IPS-11a (cell line): ENCODE measurements around the gene HOXA9.

ENCODE experiments used
- H3K4me3 ChIP-seq: one replicate; pipeline ENCODE4 v1.5.1; 2013; ENCODE audit warnings: low read depth, low read length, control low read depth

Gene HOXA9

DNA sequence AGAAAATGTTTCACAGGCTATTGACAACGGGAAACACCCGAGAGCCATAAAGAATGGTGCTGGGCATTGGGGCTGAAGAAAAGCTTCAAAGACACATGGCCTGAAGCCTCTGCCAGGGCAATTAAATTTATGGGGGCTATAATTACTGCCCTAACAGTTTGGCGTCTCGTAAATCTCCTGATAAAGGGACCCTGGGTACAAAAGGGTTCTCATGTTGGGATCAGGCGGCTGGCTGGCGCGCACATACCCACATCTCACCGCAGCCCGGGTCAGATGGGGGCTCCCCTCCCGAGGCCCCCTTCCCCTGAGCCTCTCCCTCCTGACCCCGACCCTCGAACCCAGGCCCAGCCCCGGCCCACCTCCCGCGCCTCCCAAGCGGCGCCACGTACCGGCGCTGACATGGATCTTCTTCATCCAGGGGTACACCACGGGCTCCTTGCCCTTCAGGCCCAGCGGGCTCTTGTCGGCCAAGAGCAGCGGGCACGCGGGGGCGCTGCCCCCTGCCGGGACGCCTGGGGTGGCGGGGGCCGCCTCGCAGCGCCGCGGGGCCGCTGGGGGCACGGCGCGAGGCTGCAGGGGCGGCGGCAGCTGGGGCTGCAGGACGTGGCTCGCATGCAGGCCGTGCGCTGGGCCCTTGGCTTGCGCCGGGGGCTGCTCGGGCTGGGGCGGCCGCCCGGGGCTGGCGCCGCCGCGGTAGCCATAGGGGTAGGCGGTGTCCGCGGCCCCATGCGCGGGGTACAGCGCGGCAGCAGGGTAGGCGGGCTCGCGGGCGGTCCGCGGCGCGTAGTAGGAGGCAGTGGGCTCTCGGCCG, 35.4 kb downstream of the HOXA9 start:
- no peak overlapping the region for H3K4me3 ChIP-seq

DNA sequence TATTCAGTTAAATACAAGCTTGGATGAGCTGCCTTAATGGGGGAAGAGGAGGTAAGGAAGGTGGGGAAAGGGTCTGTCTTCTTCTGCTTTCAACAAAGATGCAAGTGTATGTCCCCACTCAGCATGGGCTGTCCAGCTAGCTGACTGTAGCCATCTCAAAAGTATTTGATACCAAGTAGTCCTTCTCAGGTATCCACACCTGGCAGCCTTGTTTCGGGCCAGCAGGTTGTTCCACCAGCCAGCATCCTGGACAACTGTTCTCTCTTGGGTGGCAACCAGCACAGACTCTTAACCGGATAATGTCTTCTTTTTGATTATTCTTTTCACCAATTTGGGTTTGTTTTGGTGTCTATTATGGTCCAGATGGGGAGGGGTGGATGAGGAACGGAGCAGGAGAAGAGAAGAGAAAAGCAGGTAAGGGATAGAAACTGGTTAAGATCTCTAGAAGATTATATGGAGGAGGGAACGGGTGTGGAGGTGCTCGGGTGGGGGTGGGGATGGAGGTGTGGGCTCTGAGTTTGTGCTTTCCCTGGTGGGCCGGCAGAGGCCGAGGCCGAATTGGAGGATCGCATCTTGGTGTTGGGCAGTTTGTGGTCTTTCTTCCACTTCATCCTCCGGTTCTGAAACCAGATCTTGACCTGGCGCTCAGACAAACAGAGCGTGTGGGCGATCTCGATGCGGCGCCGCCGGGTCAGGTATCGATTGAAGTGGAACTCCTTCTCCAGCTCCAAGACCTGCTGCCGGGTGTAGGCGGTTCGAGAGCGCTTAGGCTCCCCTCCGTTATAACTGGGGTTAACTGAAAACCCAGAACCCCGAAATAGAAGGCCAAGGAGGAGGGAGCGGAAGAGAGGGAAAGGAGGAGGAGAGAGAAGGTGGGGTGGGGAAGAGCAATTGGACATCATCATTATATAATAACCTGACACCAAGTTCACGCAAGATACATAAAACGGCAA, 36.3 kb downstream of the HOXA9 start:
- no peak overlapping the region for H3K4me3 ChIP-seq

DNA sequence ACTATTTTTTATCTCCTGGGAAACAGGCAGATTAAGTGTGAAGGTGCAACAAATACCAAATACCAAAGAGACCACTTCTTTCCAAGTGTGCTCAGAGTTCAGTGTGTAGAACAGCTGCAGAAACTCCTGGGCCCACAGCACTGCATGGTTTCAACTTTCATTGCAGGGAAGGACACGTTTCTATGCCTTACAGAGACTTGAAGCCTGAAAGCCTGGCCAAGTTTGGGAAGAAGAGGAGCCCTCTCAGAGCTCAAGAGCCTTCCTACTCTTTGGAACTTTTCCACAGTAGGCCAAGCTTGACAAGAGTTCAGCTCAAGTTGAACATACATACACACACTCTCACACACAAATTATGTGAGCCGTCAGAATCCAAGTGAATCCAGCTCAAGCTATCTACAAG, 37.3 kb downstream of the HOXA9 start:
- H3K4me3 ChIP-seq, result no peak overlapping the region

DNA sequence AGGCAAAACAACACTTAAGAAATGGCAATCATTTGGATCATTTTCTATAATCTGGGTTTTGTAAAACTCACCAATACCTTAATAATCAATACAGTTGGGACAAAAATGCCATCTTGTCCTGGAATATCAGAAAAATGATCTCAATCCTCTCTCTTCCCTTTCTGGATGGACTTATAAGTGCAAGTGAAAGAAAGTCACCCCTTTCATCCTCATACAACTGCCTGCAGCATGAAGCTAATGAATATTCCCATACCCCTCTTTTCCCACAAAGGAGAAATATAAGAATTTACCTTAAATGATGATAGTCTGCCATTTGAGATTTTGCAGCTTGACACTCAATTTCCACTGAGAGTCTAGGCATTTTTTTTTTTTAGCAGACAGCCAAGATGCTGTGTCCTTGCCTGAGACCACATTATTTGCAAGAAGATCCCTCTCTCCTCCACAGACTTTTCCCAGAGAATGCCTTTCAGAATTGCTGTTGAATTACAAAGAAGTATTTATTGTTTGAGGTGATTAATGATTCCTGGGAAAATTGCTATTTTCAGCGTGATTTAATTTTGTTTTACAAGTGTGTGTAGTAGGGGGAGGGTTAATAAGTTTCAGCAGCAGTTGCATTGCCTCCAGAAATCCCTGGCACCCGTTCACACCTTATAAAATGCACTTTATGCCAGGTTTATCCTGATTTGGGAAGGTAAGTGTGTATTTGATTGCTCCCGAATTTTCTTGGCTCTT, 38.6 kb downstream of the HOXA9 start:
- H3K4me3 ChIP-seq, result no peak overlapping the region

DNA sequence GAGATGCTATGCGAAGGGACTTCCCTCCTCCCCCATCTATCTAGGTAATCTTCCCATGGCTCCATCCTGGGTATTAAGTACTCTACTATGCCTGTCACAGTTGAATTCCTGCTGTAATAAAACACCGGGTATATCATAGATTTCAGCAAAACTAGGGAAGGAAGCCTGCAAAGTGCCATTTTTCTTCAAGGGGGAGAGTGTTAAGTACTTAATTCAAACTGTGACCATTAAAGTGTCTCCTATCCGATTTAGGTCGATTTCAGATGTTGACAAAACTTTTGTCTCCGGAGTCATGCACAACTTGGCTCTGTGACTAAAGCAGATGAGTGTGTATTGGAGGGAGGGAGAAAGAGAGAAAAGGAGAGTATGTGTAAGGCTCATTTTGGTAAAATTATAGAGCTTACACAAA, 39.3 kb downstream of the HOXA9 start:
- H3K4me3 ChIP-seq, result no peak overlapping the region

DNA sequence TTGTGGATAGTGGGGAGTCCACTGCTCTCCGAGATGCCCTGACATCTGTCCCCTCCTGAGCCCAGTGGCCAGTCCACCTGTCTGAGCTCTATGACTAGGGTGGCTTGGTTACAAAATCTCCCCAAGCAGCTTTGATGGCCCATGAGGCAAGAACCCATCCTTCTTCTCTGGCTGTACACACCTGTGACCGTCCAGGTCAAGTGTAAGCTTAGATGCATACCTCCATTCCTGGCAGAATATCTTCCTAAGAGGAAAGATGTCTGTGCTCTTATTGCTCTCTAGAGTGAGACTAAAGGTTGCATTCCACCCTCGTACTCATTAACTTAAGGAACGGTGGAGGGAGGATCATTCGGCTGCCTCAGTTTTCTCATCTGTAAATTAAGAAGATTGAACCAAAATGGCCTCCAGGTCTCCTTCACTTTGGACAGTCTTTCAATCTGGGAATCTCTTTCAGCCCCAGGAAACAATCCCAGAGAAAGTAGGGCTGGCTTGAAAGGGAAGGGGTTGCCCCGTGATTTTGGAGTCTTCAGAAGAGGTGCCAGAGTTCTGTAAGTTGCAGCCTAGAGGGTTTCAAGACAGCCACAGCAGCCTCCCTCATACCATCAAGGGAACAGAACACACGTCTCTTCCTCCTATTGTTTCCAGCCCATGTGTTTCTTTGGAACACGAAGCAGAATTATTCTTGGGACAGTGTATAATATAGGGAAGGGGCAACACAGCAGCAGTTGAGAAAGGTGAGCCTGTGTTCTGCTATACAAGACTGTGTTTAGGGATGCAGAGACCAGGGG, 40.2 kb downstream of the HOXA9 start:
- no peak overlapping the region for H3K4me3 ChIP-seq

DNA sequence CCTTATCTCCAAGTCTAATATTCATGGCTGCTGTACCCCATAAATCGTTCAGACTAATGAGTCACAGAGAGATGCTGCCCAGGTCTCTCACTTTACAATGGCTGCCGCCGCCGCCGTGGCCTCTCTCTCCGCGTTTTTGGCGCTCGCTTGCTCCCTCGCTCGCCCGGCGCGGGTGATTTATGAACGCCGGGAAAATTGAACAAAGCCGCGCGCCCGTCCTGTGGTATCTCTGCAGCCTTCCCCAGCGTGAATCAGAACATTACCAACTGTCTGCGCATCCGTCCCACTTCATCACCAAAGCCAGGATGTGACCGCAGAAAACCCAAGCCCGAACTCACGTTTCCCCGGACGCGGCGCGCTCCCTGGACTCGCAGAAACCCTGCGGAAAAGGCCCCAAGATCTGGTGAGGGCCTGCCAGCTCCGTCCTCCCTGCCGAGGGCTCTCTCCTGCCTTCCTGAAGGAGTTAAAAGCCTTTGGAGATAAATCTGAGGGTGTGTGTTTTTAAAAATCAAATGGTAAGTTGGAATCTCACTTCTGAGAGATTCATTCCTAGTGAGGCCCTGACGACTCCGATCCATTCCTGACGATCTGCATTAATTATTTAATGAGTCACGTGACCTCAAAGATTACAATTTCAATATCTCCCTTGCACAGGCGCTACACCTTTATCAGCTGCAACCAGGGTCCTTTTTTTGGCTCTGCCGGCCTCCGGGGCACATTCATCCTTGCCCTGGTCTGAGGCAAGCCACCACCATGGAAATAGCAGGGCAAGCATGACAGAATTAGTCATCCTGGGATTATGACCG, 41.0 kb downstream of the HOXA9 start:
- H3K4me3 ChIP-seq, result no peak overlapping the region

DNA sequence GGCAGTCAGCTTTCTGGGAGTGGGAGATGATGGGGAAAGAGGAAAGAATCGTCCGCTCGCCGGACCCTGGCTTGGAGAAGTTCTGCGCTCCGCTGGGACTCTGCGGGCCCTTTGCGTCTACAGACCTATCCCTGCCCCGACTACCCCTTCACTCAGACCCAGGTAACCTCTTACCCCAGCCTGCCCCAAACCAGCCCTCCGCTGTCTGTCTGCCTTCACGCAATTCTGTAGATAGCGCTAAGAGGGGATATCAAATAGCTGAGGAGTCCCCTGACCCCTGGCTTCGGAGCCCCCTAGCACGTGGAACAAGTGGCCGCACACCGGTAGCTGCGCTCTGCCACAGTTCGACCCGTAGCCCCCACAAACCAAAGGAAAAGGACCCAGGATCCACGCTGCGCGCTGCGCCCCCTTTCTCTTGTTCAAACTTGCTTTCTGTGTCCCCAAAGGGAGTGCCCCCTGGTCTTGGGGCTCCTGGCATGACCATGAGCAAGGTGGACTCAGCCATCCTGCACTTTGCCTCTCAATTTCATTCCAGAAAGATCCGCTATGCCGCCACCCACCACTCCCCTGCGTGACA, 41.8 kb downstream of the HOXA9 start:
- H3K4me3 ChIP-seq, result no peak overlapping the region

DNA sequence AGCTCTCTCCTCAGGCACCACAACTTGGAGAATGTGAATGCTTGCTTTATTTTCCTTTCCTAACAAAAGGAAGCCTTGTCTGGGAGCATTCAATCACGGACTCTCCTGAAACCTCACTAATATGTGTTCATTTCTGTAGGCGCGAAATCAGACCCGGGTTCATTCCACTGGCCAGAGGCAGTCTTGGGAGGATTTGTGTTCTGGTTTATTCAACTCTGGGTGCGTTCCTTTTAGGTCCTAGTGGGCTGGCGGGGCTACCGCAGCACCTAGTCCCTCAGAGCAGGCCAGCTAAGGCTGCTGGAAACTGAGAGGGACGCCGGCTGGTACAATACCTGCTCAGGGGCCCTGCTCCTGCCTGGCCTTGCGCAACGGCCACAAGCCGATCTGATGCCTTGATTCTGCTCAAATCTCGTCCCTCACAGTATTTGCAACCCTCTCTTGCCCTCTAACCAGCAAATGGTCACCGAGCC, 42.3 kb downstream of the HOXA9 start:
- H3K4me3 ChIP-seq, result no peak overlapping the region

DNA sequence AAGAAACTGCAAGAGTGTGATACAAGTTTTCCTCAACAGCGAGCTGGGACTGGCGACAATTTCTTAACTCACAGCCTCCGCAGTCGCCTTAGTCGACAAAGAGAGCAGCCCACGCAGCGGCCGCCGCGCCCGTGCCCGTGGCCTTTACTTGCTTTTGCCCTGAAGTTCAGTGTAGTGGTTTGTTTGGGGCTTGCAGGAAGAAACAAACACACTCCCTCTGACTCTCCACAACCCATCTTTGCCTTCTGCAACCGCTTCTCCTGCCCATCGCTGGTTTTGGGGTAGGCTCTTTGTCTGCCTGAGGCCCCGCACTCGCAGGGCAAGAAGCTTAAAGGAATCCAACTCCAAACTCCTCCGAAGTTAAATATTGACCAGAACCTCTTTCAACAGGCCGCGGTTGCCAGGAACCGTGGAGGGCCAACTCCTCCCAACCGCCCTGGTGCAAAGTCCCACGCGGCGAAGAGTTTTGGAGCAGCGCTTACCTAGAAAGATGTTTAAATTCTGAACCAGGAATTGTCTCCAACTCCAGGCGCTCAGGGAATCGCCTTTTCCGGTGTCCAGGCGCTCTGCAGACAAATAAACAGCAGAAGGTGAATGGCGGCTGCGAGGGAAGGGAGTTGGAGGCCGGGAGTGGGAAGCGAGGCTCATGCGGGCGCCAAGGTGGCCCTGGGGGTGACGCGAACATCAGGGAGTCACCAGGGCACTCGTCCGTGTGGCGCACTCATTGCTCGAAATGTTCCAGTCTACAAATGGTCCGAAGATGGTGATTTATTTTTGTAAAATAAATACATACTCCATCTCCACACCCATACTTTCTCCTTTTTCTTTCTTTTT, 43.0 kb downstream of the HOXA9 start:
- no peak overlapping the region for H3K4me3 ChIP-seq

DNA sequence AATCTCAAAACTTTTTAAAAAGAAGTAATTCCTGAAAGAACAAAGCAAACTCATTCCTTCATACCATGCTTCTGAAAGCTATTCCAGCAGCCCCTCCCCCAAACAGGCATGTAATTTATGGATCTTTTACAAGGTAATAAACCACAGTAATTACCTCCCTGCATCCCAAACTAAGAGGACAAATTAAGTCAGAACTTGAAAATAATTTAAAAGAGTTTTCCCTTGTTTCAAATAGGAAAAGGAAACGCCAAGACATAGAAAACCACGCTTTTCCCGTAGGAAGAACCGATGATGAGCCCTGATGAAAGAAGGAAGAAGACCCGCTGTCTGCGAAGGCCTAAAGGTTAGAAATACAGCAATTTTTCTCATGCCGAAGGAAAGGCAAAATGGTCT, 43.7 kb downstream of the HOXA9 start:
- no peak overlapping the region for H3K4me3 ChIP-seq

DNA sequence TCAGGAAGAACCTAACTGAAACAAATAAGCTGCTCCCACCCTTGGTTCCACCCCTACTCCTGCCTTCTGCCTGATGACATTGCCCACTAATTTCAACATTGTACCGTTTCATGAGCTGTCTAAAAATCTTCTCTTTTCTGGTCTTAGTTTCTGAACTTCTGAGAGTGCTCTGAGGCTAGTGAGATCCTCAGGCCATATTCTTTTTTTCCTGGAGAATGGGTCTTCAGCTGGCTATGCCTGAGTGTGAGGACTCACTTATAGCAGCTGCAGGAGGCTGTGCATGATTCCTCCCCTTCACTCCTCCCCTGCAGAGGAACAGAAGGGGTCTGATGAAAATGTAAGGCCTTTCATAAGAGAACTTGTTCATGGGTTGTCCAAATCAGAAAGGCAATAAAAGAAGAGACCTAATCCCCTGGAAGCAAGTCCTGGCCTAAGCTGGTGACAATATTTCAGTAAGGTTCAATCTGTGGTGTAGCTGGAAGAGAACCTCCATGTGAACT, 45.9 kb downstream of the HOXA9 start:
- H3K4me3 ChIP-seq, result no peak overlapping the region

DNA sequence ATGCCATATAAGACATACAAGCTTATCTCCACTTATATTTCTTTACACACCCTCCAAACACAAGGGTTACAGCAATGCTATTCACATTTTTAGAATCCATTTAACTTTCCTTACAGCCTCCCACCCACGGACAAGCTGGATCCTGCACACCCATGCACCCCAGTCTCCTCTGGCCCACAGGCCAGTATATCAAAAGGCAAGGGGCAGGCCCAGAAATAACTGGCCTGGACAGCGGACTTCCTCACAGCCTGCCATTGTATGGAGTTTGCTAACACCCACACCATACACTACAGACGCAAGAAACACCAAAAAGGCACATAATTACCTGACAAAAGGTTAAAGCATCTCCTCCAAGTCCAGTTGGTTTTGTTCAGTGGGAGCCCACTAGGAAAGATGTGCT, 46.8 kb downstream of the HOXA9 start:
- H3K4me3 ChIP-seq, result no peak overlapping the region

DNA sequence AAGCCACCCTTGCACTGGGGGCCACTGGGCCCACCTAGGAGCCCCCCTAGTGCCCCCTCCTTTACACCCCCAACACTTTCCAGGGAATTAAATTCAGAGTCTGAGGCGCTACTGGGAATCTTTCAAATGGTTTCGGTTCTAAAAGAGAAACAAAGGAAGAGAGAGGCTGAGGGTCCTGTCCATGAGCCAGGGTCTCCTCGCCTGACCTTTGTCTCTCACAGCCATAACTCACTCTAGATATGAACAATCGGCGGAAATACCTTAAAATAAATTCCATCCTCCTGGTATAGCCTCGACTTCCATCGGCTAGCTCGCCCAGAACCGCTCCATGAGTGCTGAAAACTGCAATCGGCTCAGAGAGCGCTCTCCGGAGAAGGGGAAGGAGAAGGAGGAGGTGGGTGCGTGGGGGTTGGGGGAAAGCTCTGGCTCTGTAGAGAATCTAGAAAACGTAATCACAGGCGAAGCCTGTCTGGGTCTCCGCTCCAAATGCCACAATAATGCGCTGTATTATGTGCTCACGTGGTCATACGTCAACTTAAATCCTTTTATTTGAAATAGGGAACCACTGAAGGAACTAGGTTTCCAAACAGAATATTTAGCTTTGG, 47.3 kb downstream of the HOXA9 start:
- no peak overlapping the region for H3K4me3 ChIP-seq

DNA sequence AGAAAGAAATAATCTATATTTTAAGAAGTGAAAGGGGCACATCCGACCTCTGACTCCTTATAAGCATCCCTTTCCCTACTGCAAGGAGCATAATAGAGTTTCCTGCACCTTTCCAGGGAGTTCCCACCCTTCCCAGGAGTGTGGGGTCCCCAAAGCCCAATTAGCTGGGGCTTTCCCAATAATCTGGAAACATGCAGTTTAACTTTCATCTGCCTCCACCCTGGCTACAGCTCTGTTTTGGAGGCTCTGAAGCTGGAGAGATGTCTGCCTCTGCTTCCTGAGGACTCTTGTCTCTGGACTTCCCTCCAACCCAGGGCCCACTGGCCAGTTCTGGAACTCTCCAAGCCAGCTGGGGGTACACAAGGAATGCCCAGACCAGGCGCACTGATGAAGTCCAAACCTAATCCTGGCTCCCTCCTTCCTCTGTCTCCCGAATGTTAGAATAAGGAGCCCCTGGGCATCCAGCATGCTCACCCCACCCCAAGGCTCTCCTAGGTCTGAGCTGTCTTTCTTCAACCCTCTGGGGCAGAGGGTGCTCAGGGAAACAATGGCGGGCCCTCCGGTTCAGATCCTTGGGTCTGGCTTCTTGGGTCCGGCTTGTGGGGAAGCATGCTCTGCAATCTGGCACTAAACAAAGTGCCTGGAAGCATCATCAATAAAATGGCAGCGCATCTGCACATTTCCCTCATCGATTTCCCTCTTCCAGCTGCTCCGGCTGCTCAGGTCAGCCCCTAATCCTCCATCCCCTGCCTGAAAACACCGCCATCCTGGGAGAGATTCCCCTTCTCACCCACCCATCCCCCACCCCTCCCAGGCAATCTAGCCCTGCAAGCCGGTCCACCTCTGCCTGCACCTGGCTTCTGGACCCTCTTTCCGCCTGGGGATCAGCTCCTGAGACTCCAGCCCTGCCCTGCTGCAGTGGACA, 48.1 kb downstream of the HOXA9 start:
- H3K4me3 ChIP-seq, result no peak overlapping the region

DNA sequence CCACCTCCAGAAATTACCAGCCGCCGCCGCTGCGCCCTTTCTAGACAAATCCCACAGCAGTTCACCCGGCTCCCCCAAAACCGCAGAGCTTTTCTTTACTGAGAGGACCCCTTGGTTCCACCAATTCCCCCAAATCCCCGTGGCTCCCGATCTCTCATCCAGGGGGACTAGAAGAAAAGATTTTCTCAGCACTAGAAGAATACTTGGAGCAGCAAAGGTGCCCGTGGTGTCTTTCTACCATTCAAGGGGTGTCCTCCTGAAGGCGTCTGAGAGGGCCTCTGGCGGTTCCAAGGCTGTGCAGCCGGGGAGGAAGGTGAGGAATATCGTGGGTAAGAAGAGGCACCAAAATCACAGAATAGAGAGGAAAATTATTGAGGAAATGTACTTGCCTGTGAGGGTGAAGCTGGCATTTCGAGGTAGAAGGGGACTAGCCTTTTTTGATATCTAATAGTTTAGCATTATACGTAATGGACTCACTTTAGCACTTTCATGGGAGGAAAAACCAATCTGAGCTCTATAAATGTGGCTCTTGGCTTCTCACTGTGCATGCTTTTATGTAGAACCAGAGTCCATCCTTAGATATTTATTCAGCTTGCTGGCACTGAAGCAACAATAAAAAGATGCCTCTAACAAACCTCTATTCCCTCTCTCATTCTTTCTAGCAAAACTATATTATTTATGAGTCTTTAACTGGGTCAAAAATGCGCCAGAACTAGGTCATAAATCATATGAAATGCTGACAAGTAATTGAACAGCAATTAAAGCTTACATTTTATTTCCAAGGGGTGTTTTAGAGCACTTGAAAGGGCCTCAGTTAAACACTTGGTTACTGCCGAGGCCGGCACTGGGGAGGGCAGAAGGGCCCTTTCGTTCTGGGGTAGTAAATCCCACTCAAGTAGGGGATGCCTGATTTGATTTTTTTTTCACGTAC, 49.0 kb downstream of the HOXA9 start:
- H3K4me3 ChIP-seq, result no peak overlapping the region
